ENCODE measurements around the gene DOP1B.

GRCh38 chr21:36147911-36148310, 8.7 kb upstream of the DOP1B start:
- TF ChIP-seq POLR2A (IDR thresholded peaks at IDR 0.05): no peak
- TF ChIP-seq CTCF (IDR thresholded peaks at IDR 0.05): no peak

Data from heart left ventricle (tissue), 13 donors.